HFFc6 (cell line): ENCODE data around the gene CCDC172. TPM values are rescaled to one million over a fixed set of nuclear protein-coding genes. Genes with fewer than 3 reads are reported as not detected.

Experiments used
- DNase-seq: peaks from one replicate; pipeline ENCODE4 v3.0.0-alpha.2; 2018
- H3K27ac Mint-ChIP-seq: 2 replicates; pipeline ENCODE4 v1.8.0; 2020; ENCODE audit warnings: mild to moderate bottlenecking, mixed read lengths
- H3K27me3 Mint-ChIP-seq: 2 replicates; pipeline ENCODE4 v1.8.0; 2021; ENCODE audit warnings: mild to moderate bottlenecking, moderate library complexity, mixed read lengths; ENCODE audit not compliant: insufficient read depth
- H3K36me3 Mint-ChIP-seq: 2 replicates; pipeline ENCODE4 v1.8.0; 2021; ENCODE audit warnings: low read depth, mixed read lengths
- H3K4me1 Mint-ChIP-seq: 2 replicates; pipeline ENCODE4 v1.8.0; 2020; ENCODE audit warnings: low read depth, mixed read lengths
- H3K4me3 Mint-ChIP-seq: 2 replicates; pipeline ENCODE4 v1.8.0; 2020; ENCODE audit warnings: mild to moderate bottlenecking, moderate library complexity, mixed read lengths
- H3K9me3 Mint-ChIP-seq: 2 replicates; pipeline ENCODE4 v1.8.0; 2020; ENCODE audit warnings: mild to moderate bottlenecking, mixed read lengths
- CTCF ChIP-seq: fragments of 200-600 bp; sonication (generic); IDR thresholded peaks from 2 replicates; pipeline ENCODE4 v1.5.0; 2021; ENCODE audit warnings: antibody characterized with exemption, mild to moderate bottlenecking
- total RNA-seq, 6 experiments: library from RNA; stranded (reverse); fragmentation: NEBNext Ultra II Directional; extraction: Animal tissue kit (Norgen Biotek cat#: 25700); gene quantifications; 2 replicates in 1 of 6; 3 replicates in 5 of 6; pipeline ENCODE4 v1.2.3, GENCODE V29; 2021

The CCDC172 gene
- total RNA-seq, 6 experiments from 2014 or later: not detected

- Mint-ChIP-seq H3K27ac (no peak overlapping the region), H3K9me3 (no peaks in the 10 kb centered on the region), H3K4me3 (no peak overlapping the region), H3K36me3 (no peaks in the 10 kb centered on the region), H3K4me1 (no peaks in the 10 kb centered on the region), H3K27me3 (no peaks in the 10 kb centered on the region; the same call in 1 of the 2 replicates)
- DNase-seq: no peak
- no peak for TF ChIP-seq CTCF
Observed at GRCh38 chr10:116403740-116404250, 79.5 kb downstream of the CCDC172 start.

- Mint-ChIP-seq H3K27me3 (no peaks in the 10 kb centered on the region; the same call in 1 of the 2 replicates), H3K4me3 (no peak overlapping the region), H3K27ac (no peak overlapping the region), H3K9me3 (no peaks in the 10 kb centered on the region), H3K36me3 (no peaks in the 10 kb centered on the region), H3K4me1 (no peaks in the 10 kb centered on the region)
- no peak for DNase-seq
- TF ChIP-seq CTCF: no peak
Observed at GRCh38 chr10:116408719-116409118, 84.5 kb downstream of the CCDC172 start.

GRCh38 chr10:116410351-116410750, 86.1 kb downstream of the CCDC172 start:
- no peaks in the 10 kb centered on the region for H3K9me3 Mint-ChIP-seq
- no peak overlapping the region for H3K4me3 Mint-ChIP-seq
- H3K36me3 Mint-ChIP-seq: no peaks in the 10 kb centered on the region
- no peak overlapping the region for H3K27ac Mint-ChIP-seq
- H3K4me1 Mint-ChIP-seq: no peaks in the 10 kb centered on the region
- H3K27me3 Mint-ChIP-seq: no peaks in the 10 kb centered on the region; the same call in 1 of the 2 replicates
- no peak for DNase-seq
- no peak for TF ChIP-seq CTCF

GRCh38 chr10:116417821-116418220, 93.6 kb downstream of the CCDC172 start:
- no peak overlapping the region for H3K4me3 Mint-ChIP-seq
- H3K9me3 Mint-ChIP-seq: peaks cover 5% of the 10 kb centered on the region; the same call in 1 of the 2 replicates
- DNase-seq: no peak
- no peaks in the 10 kb centered on the region for H3K36me3 Mint-ChIP-seq
- no peaks in the 10 kb centered on the region for H3K4me1 Mint-ChIP-seq
- H3K27me3 Mint-ChIP-seq: no peaks in the 10 kb centered on the region
- no peak overlapping the region for H3K27ac Mint-ChIP-seq
- TF ChIP-seq CTCF: no peak

GRCh38 chr10:116418389-116418788, 94.1 kb downstream of the CCDC172 start:
- Mint-ChIP-seq H3K4me1 (no peaks in the 10 kb centered on the region), H3K4me3 (no peak overlapping the region), H3K36me3 (no peaks in the 10 kb centered on the region), H3K27me3 (no peaks in the 10 kb centered on the region), H3K9me3 (peaks cover 5% of the 10 kb centered on the region; the same call in 1 of the 2 replicates), H3K27ac (no peak overlapping the region)
- no peak for DNase-seq
- TF ChIP-seq CTCF: no peak

- Mint-ChIP-seq H3K36me3 (no peaks in the 10 kb centered on the region), H3K27me3 (no peaks in the 10 kb centered on the region), H3K9me3 (peaks cover 5% of the 10 kb centered on the region; the same call in 1 of the 2 replicates), H3K4me3 (no peak overlapping the region), H3K27ac (no peak overlapping the region), H3K4me1 (no peaks in the 10 kb centered on the region)
- DNase-seq: no peak
- TF ChIP-seq CTCF: no peak
Observed at GRCh38 chr10:116421815-116422214, 97.6 kb downstream of the CCDC172 start.
